Measurements from ENCODE around the gene HLTF.
A peak's percentile ranks its signal among the peaks of the same experiment; 100 is the strongest.
"Not testable (repeated sequence)": the region's sequence is repeated elsewhere in the genome, so short reads cannot be mapped to it uniquely, and the experiment has no call there.

Gene HLTF, protein sequence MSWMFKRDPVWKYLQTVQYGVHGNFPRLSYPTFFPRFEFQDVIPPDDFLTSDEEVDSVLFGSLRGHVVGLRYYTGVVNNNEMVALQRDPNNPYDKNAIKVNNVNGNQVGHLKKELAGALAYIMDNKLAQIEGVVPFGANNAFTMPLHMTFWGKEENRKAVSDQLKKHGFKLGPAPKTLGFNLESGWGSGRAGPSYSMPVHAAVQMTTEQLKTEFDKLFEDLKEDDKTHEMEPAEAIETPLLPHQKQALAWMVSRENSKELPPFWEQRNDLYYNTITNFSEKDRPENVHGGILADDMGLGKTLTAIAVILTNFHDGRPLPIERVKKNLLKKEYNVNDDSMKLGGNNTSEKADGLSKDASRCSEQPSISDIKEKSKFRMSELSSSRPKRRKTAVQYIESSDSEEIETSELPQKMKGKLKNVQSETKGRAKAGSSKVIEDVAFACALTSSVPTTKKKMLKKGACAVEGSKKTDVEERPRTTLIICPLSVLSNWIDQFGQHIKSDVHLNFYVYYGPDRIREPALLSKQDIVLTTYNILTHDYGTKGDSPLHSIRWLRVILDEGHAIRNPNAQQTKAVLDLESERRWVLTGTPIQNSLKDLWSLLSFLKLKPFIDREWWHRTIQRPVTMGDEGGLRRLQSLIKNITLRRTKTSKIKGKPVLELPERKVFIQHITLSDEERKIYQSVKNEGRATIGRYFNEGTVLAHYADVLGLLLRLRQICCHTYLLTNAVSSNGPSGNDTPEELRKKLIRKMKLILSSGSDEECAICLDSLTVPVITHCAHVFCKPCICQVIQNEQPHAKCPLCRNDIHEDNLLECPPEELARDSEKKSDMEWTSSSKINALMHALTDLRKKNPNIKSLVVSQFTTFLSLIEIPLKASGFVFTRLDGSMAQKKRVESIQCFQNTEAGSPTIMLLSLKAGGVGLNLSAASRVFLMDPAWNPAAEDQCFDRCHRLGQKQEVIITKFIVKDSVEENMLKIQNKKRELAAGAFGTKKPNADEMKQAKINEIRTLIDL

DNA sequence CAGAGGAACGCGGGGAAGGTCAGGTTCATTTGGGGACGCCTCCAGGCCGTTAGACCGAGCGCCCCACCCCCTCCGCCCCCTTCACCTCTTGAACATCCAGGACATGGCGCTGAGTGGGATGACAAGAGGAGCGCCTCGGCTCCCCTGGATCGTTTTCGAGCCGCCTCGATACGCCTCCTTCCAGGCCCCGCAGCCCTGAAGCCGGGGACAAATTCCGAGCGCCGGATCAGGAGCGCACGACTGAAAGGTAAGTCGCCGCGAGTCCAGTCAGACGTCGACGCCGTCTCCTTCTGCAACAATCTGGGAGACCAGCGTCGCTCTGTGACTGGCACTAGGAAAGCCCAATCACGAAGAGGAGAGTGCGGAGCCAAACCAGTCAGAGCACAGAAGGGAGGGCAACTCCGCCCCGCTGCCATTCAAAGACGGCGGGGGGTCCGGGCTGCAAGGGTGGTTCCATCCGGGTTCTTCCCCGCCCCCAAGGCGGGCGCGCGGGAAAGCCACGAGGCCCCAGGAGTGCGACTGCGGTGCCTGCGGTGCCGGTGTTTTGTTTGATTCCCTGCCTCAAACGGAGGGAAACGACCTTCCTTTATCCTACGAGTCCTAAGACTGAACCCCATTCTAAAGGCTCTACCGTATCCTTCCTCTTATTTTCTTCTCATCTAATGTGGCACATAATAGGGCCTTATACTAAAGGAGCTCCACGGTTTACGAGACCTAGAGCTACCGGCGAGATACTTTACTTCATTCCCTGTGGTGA, at the start of gene HLTF:
Gene HLTF (minus strand): TSS at position 302 of the 757 bp plus-strand sequence. CDS start 197 bp downstream, at position 105.
- peak; percentile 85 to 89 for DNase-seq

DNA sequence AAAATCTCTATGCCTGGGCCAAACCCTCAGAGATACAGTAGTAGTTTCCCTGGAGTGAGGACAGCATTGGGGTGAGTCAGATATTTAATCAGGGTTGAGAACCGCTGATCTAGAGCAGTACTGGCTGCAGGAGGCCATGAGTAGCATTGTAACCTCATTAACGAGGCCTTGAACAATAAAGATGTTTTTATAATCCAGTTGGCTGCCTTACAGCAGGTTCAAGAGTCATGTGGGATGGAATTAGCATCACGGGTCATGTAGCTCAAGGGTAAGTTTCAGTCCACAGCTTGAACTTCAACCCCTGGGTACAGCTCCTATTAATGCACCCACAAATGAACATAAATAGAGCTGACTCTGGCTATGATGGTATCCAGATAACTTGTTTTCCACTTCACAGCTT, 48.2 kb upstream of the HLTF start:
- no peak for DNase-seq

DNA sequence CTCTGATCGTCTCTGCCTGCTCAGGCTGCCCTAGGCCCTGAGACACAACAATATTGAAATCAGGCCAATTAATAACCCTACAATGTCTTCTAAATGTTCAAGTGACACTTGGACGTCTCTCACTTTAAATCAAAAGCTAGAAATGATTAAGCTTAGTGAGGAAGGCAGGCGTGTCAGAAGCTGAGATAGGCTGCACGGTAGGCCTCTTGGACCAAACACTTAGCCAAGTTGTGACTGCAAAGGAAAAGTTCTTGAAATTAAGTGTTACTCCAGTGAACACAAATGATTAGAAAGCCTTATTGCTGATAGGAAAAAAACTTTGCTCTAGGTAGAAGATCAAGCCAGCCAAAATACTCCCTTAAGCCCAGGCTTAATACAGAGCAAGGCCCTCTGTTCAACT, 45.3 kb upstream of the HLTF start:
- DNase-seq = no peak

DNA sequence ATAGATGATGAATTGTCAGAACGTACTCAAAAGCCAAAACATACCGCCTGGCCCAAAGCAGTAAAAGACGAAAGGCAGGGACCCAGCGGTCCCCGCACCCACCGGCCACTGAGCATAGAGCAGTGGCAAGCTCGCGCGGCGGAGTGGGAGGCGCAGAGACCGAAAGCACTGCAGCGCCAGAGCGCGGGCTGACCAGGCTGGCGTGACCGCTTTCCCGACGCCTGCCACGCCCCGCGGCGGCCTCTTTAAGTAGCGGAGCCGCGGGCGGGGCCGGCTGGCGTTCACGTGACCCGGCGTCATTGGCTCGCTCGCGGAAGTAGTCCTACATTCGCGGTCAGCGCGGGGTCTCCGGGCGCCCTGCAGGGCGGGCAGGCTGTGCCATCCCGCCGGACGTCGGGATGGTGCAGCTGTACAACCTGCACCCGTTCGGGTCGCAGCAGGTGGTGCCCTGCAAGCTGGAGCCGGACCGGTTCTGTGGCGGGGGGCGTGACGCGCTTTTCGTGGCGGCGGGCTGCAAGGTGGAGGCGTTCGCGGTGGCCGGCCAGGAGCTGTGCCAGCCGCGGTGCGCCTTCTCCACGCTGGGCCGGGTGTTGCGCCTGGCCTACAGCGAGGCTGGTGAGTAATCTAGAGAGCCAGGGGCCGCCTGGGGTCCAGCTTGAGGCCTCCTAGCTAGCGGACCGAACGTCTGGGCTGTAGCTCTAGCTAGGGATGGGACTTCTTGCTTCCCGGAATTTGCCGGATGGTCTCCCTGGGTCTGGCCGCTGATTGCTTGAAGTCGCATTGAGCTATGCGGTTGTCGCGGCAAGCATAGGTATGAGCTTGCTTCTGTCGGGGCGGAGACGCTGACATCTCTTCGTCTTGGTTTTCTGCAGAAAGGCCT, 43.2 kb upstream of the HLTF start, which contains the start of gene HPS3:
Gene HPS3 (plus strand): TSS at position 313 of the 880 bp plus-strand sequence. CDS start 86 bp downstream, at position 399.
- DNase-seq = peak; percentile 62 to 63

DNA sequence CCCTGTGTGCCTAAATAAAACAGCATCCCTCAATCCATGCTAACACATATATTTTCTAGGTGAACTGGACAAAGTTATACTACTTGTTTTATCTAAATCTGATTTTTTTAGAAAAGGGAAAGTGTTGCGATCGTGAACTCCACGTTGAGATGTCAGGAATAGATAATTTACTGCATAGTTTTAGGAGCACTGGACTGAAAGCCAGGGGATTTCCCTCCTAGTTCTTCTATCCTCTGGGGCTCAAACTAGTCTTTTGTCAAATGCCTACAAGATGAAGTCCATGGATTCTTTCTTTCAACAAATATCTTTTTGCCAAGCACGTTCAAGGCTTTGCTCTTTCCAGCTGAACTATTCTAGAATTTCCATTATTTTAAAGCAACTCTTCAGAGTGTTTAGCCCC, 42.5 kb upstream of the HLTF start:
- DNase-seq = no peak

DNA sequence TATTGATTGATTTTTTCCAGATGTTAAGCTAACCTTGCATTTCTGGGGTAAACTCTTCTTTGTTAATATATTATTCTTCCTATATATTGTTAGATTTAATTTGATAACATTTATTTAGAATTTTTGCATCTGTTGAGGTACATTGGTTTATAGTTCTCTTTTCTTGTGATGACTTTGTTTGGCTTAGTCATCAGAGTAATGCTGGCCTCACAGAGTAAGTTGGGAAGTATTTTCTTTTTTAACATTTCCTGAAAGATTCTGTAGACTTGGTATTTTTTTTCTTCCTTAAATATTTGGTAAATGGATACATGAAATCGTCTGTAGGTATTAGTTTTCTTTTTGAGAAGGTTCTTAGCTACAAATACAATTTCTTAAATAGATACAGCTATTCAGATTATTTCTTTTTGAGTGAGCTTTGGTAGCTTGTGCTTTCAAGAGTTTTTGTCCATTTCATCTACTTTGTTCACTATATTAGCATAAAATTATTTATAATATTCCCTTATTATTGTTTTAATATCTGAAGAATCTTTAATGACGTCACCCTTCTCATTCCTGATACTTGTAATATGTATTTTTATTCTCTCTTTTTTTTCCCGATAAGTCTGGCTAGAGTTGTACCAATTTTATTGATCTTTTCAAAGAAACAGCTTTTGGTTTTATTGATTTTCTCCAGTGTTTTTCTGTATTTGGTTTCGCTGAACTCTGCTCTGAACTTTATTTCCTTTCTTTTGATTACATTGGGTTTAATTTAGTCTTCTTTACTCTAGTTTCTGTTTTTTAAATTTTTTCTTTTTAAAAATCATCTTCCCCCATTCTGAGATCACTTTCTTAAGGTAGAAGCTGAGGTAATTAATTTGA, 36.6 kb upstream of the HLTF start:
- no peak for DNase-seq

DNA sequence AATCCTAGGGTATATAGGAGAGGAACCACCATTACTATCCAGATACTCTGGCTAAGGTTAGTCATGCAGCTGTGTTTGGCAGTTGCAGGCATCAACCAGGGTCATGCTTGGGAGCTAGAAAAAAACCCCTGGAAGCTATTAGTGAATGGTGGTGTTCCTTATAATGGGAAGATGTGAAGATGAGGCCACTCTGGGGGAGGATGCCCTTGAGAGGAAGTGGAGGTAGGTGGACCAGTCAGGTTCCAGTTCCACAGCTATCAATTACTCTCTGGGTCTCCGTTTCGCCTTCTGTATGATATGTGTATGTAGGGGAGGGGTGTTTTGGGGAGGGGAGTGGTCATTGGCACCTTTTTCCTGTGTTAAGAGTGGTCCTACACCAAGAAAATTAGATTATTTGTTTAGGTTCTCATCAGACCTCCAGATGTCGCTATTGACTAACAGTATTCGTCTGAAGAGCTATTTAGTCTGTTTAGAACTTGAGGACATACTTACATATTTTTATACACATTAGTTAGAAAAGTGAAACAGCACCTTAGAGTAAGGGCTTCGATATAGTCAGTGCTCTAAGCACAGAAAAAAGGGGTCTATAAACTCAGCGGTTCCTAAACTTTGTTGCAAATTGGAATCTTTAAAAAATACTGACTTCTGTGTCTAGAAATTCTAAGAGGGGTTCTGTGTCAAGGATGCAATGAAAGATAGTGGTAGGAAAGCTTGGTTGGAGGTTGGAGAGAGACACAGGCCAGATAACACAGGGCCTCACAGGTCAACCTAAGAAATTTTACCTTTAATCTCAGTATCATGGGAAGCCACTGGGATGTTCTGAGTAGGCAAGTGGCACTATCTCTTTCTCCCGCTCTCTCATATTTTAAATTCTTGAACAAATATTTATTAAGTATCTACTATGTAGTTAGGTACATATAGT, 34.0 kb upstream of the HLTF start:
- no peak for DNase-seq

DNA sequence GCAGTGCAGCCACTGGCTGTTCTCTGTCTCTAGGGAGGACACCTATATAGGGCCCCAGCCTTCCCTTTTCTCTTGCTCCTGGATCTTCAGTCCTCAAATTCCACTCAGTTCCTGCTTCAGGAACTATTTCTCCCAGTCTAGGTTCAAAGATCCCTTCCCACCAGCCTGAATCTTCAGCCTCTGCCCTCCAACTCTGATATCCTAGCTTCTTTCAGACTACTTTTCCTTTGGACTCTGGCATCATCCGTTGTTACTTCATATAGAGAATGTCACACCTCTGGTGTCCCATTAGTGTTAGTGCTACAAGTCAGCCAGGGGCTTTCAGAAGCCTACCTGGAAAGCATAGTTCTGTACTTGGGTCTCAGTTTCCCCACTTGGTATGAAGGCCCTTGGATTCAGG, 33.1 kb upstream of the HLTF start:
- DNase-seq = no peak

DNA sequence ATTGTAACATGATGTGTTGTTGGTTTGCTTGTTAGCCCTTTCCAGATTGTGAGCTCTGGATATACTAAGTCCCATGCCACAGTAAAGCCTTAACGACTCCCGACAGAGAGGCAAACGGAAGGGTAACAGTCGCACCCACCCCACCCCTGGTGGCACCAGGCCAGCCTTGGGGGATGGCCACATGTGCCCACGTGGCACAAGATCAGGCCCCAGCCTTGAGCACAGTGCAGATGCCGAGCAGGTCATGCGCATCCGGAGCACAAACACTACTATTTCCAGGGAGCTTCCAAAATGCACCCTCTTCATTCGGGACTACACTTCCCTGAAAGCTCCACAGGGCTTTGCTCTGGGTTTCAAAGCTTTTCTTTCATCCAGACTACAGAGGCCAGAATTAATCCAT, 32.4 kb upstream of the HLTF start:
- DNase-seq = no peak

DNA sequence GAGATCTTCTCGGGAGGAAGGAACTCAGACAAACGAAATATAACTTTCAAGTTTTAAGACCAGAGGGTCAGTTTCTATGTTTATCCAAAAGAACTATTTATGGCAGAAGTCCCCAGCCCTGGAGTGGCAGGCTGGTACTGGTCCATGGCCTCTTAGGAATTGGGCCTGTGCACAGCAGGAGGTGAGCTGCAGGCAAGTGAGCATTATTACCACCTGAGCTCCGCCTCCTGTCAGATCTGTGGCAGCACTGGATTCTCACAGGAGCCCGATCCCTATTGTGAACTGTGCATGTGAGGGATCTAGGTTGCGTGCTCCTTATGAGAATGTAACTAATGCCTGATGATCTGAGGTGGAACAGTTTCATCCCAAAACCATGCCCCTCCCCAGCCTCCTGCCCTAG, 28.8 kb upstream of the HLTF start:
- no peak for DNase-seq

DNA sequence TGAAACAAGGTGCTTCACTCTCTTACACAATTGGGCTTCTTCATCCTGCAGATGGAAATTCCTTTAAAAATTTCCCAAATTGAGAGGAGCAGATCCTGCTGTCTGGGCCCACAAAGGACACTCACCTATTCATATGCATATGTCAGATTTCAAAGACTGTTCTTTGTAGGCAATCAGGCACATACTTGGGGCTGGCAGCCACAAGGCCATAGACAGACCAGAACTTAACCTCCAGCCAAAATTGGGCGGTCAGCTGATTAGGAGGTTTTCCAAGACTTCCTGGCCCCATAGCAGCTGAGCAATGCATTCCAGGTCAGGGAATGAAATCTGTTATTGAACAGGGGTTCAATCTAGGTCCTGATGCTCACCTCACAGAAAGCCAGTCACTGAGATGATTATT, 28.1 kb upstream of the HLTF start:
- DNase-seq = no peak

DNA sequence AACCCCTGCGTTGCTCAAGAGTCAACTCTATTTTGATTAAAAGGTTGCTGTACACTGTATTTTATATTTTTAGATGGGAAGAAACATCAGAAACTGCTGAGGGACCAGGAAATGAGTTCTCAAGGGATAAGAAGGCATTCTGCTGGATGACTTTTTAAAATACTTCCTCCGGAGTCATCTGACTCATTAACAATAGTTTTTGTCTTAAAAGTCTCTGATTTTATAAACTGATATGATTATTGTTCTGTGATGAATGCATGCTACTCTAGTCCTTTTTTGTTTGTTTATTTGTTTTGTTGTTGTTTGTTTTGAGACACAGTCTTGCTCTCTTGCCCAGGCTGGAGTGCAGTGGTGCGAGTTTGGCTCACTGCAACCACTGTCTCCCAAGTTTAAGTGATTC, 18.2 kb upstream of the HLTF start:
- DNase-seq = no peak

DNA sequence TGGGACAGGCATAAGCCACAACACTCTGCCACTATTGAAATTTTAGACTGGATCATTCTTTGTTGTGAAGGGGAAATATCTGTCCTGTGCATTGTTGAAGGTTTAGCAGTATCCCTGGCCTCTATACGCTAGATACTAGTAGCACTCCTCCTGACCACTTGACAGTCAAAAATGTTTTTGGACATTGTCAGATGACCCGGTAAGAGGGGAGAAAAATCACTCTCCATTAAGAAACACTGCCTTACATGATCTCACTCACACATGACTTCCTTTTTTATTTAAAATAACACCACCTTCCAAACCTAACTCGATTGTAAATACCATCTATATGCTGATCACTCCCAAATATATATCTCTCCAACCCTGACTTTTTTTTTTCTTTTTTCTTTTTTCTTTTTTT, 15.3 kb upstream of the HLTF start:
- no peak for DNase-seq

DNA sequence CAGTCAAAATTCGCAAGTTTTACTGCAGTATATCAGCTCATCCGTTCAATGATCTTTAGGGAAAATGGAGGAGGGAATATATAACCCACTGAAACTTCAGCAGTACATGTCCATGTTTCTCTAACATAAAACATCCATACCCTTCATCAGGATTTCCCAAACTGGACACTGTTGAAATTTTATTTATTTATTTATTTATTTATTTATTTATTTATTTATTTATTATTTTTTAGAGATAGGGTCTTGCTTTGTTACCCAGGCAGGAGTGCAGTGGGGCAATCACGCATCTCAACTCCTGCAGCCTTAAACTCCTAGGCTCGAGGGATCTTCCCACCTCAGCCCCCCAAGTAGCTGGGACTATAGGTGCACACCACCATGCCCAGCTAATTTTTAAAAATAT, 14.8 kb upstream of the HLTF start:
- DNase-seq = no peak

DNA sequence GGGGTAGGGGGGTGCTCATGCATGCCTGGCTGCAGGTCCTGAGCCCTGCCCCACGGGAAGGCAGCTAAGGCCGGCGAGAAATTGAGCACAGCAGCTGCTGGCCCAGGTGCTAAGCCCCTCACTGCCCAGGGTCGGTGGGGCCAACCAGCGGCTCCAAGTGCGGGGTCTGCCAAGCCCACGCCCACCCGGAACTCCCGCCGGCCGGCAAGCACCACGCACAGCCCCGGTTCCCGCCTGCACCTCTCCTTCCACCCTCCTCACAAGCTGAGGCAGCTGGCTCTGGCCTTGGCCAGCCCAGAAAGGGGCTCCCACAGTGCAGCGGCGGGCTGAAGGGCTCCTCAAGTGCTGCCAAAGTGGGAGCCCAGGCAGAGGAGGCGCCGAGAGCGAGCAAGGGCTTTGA, 11.7 kb upstream of the HLTF start:
- DNase-seq = not testable (repeated sequence)

DNA sequence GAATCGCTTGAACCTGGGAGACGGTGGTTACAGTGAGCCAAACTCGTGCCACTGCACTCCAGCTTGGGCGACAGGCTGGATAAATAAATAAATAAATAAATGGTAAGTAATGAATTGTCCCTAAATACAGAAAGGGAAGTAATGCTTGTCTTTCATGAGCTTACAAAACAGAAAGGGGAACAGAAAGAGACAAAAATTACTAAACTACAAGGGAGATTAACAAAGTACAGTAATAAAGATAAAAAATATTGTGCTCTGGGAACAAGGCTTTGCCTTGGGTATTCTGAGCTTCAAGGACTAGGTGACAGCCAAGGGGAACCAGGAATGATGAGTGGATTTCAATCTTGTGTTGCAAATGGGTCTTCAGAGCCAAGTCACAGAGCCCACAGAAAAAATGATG, 9.2 kb upstream of the HLTF start:
- DNase-seq = no peak

DNA sequence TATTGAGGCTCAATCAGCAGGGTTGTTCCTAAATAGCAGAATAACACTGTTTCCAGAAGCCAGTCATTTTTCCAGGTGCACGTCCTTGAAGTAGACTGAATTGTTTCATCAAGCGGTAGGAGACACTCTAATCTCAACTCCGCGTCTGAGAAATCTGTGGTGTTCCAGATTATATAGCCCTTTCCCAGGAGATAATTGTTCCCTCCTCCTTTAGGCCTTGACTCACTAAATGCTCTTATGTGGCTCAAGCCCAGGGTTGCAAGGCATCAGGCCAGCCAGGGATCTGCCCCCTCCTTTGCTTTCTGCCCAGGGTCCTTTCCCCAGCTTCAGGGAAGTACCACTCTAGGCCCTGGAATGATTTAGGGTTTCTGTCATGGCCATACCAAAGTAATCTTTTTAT, 5.7 kb upstream of the HLTF start:
- DNase-seq = no peak

DNA sequence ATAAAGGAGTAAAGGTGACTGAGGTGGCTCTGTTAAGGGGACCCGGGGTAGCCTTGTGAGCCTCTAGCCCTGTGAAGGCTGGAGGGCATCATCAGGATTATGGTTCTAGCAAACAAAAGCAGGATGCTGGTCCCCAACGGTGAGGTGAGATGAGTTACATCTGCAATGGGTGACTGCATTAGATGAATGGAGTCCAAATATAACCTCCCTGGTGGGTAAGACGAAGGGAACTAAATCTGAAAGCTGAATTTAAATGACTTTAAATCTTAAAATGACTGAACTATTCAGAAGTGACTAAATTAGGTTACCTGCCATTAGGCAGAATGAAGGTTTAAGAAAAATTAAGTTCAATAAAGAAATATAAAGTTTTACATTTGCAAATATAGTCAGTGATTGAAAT, 4.6 kb upstream of the HLTF start:
- DNase-seq = no peak

DNA sequence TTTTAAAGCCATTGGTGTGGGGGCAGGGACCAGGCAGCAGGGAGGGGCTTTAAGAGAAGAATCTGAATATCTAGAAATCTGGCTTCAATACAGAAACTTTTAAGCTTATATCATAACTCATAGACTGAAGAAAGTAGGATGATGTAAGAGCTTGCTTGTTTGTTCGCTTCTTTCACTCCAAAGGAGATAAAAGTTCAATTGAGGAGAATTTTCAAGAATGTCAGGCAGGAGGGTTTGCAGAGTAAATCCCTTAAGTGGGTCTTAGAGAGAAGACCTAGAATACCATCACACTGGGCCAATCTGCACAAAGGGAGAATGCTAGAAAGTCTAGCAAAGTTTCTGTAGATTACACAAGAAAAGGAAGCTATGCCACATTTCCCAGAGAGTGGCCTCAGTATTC, 4.1 kb upstream of the HLTF start:
- no peak for DNase-seq

DNA sequence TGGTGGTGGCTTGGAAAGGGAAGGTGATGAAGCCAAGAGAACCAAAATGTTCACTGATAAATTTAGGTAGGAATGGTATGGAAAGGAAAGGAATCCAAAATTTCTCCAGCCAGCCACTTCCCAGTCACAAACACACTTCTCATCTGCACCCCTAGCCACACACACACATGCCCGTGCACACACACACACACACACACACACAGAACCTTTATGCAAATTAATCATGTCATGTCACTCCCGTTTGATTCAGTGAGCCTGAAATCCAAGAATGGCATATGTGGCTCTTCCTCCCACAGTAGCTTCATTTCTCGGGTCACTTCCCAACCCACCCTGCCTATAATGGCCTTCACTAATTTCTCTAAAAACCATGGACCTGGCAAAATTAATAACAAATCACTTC, 3.1 kb upstream of the HLTF start:
- DNase-seq = no peak
